Activated CD4-positive, CD25-positive, alpha-beta regulatory T cell treated with anti-CD3 and anti-CD28 coated beads, Interleukin-2, amount 50 U/mL, for 16 hours (primary cell): ENCODE data around the gene FGFR3.

ENCODE experiments used
- DNase-seq: peaks from one replicate; pipeline ENCODE4 v3.0.0-alpha.2; 2020; ENCODE audit warnings: low read depth, low spot score

Gene FGFR3

DNA sequence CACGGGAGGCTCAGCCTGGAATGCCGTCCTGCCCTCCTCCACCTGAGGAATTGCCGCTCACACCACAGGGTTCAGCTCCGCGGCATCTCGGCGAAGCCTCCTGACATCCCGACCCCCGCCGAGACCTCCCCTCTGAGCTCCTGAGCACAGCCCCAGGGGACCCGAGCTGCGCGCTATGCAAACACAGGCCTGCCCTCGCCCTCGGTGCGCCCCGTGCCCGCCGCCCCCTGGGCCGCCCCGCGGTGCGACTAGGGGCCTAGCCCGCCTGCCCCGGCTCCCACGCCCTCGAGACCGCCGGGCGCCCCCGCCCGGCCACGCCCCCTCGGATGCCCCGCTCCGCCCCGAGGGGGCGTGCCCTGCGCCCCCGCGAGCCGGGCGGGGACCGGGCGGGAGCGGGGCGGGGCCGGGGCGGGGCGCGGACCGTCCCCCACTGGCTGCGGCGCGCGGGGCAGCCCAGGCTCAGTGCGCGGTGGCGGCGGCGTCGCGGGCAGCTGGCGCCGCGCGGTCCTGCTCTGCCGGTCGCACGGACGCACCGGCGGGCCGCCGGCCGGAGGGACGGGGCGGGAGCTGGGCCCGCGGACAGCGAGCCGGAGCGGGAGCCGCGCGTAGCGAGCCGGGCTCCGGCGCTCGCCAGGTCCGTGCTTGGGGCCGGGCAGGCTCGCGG, at the start of gene FGFR3:
Gene FGFR3, plus strand, starts transcription at position 462 of the 664 bp plus-strand sequence. CDS start 642 bp downstream, outside the sequence.
- DNase-seq, result no peak

DNA sequence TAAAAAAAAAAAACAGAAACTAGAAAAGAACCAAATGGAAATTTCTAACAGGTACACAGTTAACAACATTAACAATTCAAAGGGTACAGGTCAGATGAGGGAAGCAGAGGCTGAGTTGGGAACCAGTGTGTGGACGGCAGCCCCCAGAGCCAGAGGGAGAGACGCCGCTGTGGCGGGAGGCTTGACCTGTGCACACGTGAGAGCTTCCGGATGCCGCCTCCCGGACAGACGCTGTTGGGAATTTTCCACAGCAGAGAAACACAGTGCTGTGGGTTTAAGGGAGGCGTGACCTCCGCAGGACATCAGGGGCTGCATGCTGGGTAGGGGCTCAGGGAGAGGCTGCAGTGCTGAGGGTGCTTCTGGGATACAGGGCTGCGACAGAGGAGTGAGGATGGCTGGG, 49.5 kb upstream of the FGFR3 start:
- DNase-seq, result no peak

DNA sequence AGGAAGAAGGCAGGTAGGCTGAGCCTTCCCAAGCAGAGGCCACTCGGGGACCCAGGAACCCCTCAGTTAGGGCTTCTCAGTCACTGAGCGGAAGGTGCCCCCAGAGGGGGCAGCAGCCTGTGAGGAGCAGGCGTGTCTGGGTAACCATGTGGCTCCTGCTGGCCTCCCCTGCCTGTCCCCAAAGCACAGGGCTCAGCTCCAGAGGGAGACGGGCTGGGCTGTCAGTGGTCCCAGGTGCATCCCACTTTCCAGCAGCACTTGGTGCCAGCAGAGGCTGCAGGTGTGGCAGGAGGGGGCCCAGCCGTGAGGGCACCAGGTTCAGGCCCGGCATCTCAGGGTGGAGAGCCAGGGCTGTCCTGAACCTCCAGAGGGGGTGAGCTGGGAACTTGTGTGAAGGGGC, 49.1 kb upstream of the FGFR3 start:
- no peak for DNase-seq

DNA sequence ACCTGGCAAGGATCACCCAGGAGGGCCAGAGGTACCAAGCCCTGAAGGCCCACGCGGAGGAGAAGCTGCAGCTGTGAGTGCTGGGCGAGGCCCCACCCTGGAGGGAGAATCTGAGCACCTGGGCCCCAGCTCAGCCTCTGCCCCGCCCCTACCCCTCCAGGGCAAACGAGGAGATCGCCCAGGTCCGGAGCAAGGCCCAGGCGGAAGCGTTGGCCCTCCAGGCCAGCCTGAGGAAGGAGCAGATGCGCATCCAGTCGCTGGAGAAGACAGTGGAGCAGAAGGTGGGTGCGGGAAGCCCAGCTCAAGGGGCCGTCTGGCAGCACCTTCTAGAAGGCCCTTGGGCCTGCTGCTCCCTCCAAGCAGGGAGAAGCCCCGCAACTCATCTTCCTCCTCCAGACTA, 48.5 kb upstream of the FGFR3 start:
- no peak for DNase-seq

DNA sequence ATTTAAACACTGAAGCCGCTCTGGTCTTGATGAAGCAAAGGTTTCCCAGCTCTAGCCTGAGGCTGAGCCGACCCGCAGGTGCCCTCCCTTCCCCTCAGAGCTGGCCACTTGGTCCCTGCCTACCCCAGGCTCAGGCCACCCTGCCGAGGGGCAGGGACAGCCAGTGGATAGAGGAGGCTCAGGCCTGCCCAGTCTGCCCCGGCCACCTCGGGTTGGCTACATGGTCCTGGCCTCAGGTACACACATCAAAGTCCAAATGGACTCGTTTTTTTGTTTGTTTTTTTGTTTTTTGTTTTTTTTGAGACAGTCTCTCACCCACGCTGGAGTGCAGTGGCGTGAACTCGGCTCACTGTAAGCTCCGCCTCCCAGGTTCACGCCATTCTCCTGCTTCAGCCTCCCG, 47.9 kb upstream of the FGFR3 start:
- no peak for DNase-seq

DNA sequence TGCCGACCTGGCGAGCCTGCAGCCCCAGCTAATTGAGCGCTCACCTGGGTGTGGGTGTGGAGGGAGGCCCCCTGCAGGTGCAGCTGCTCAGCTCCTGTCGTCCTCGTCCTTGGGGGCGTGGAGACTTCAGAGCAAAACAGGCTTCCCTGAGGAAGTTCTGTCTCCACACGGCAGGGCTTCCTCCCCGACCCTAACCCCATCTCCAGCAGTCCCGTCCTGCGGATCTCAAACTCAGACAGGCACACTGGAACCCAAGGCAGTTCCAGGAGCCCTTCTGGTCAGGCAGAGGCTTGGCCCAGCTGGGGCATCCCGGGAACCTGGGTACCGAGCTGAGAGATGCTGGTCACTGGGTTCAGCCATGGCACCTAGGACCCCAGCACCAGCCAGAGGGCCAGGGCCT, 47.4 kb upstream of the FGFR3 start:
- DNase-seq, result no peak

DNA sequence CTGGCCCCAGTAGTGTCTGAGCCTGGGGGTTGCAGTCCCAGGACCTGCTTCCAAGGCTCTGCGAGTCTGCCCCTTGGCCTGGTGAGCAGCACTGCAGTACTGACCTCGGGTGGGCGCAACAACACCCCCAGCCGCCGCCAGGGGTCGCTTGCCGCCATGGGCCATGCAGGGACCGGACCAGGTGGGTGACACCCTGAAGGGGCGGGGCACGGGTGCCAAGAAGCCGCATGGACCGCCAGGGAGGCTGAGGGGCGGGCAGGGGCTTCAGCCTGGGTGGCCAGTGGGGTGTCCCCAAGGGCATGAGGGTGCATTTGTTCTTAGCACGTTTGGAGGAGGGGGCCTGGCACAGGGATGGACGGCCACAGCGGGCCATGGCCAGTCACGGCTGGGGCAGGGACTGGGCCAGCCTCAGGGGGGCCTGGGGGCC, 46.8 kb upstream of the FGFR3 start:
- DNase-seq, result peak; percentile 48

DNA sequence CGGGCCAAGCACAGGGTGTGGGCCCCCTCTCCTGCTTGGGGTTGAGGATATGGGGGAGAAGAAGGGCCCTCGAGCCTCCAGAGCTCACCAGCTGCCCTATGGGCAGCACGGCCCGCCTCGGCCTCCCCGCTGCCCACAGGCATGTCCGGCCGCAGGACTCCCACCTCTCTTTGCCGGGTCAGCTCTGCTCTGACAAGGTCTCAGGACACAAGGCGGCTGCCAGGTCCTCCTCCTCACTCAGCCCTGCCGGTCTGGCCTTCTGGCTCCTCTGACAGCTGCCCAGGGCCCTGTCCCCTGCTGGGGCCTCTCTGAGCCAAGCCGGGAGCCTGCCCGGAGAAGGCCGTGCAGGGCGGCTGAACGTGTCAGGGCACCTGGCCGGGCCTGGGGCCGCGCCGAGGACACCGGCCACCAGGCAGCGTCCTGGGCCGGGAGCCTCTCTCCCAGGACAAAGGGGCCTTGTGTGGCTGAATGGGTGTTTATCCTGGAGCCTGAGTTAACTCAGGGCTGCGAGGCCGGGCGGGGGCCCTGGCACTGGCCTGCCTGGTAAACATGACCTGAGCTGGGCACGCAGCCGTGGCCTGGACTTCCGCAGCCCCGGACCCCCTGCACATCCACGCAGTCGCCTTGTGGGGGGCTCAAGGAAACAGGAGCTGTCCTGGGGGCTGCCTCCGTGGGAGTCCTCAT, 46.0 kb upstream of the FGFR3 start:
- no peak for DNase-seq

DNA sequence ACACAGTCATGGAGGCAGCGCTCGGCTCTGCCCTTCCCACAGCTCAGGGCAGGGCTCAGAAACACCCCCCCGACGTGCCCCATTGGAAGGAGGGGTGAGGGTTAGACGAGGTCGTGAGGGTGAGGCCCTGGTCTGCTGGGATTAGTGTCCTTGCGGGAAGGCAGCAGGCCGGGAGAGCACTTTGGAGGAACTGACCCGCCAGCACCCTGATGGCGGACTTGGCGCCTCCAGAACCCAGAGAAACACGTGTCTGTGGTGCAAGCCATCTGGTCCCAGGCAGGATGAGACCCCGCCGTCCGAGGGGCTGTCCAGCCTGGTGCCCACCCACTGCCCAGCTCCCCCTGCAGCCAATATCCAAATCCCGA, 45.5 kb upstream of the FGFR3 start:
- no peak for DNase-seq

DNA sequence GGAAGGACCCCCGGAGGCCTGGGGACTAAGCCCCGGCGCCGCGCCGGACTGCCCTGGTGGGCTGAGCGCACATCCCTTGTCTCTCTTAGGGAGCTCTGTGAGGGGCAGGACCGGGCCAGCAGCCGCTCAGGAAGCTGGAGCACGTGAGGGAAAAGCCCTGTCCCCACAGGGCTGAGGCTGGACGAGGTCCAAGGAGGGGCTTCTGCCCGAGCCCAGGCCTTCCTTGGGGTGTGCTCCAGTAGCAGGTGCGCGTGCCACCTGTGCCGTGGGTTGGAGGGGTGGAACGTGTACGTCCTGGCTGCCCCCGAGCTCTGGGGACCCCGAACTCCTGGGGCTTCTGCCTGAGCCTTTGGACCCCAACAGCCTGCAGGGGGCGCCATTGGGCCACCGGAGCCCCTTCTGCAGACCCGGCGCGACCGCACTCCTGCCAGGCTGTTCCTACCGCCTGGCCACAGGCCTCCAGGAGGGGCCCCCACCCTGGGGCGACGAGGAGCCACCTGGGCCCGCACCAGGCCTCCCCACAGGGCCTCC, 44.6 kb upstream of the FGFR3 start:
- DNase-seq, result peak; percentile 58

DNA sequence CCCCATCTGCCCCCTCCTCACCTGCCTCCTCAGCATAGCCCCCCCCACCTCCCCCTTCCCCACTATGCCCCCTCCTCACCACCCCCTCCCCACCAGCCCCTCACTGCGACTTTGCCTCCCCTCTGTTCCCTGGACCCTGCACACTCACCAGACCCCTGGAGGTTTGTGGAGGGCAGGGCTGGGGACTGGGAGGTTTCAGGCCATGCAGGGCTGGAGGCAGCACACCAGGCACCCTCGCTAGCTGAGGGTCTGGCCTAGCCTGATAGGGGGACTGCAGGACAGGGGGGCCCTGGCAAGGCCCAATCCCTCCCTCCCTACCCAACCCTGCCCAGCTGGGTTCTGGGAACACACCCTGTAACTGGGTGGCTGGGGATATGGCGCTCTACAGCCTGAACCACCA, 43.7 kb upstream of the FGFR3 start:
- no peak for DNase-seq

DNA sequence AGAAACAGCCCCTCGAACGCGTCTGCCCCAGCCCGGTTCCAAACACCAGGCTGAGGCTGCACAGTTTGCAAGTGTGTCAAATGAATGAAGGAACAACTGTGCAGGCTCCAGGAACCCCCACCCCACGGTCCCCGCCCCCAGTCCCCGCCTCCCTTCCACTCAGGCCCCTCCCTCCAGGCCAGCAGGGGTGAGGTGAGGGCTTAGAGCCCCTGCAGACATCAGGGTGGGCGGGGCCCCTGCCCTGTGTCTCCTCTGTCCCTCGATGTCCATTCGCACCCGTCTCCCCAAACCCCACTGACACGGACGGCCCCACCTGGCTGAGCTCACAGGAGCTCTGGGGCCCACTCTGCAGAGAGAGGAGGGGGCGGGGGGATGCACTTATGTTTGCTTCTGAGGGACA, 43.3 kb upstream of the FGFR3 start:
- DNase-seq, result no peak

DNA sequence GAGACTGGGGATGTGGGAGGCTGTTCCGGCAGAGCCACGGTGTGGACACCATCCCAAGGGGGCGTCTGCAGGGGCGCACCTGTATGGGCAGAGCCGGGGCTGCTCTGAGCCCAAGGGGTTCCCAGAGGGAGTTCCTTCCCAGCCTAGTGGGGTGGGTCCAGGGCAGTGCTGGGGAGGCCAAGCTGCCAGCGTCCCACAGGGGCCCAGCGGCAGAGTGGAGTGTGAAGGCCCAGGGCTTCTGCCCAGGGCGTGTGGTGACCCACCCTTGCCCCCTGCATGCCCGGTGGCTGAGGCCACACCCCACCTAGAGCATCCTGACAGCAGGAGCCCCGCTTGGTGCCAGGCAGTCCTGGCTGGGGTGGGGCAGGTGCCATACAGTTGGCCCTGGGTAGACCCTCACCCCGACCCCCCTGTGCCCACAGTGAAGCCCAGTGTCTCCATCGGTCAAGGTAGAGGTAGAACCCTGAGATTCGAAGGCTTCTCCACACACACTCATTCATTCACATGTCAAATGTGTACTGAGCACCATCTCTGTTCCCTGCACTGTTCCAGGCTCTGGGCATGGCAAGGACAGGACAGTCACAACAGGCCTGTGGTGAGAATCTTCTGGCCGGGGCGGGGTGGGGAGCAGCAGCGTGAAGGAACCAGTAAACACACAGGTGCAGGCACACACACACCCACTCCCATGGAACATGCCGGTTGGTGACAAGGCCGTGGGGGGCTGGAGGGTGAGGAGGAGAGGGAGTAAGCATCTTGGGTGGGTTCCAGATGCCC, 42.5 kb upstream of the FGFR3 start:
- no peak for DNase-seq

DNA sequence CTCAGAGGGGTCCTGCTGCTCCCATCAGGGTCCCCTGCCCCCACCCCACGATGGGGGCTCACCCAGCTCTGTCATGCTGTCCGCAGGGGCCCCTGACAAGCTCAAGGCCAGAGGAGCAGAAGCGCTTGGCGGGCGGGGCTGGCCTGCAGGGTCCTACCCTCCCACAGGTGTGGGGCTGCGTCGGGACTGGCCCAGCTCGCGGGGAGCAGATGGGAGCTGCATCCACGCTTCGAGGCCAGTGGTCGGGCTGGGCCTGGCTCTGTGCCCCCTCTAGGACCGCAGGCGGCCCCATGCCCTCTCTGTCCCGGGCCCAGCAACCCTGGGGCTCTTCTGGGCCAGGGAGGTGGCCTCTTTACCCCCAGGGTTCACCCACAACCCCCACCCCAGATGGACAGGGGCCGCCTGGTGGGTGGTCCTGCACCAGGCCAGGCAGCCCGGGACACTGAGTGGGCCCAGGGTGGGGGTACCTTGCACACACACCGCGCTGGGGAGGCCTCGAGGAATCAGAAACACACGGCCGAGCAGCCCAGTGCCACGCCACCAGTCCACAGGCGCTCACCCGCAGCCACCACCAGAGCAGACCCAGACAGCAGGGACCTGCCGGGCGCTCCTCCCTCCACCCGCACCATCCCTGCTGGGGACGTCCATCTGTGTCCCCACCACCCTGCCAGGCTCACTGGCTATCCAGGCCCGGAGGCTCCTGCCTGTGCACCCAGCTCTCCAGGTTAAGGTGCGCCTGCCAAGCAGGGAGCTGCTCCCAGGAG, 41.8 kb upstream of the FGFR3 start:
- no peak for DNase-seq

DNA sequence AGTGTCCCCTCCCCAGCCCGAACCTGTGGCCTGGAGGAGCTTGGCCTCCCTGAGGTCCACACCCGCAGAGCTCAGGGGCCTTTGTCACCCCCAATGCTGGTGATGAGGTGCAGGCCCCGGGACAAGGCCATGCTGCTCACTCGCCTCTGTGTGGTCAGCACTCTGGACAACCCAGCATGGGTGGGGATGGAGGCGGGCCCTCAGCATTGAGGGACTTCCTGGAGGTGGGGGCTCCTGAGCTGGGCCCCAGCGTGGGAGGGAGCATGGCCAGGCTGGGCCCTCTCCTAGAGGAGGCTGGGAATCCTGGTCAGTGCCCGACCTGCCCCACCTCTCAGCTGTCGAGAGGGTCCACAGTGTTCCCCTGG, 41.2 kb upstream of the FGFR3 start:
- no peak for DNase-seq

DNA sequence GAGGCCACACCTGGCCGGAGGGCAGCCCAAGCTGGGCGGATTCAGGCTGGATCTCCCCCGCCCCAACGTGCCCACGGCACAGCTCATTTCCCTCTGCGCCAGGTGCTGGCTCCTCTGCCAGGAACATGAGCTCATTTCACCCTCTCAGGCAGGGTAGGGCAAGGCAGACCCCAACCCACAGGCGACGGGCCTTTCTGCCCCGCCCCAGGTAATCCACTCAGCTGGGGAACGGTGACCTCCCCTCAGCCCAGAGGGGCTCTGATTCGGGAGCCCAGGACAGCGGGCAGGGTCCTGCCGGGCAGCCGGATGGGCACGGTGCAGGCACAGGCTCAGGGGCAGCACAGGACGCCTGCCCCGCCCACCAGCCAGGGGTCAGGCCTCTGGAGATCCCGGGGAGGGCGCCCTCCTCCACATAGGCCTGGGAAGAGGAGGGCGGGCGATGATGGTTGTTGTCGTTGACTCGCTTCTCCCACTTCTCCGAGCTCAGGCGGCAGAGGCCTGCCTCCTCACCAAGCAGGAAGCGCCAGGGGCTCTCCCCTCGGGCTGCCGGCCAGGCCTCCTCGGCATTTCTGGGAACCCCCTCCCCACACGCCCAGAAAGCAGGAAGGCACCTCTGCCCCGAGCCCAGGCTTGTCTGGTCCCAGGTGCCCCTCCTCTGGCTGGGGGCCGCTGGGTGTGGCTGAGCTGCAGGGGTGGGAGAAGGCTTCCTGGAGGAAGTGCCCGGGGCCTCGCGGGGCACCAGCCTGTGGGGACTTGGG, 40.6 kb upstream of the FGFR3 start:
- DNase-seq, result no peak

DNA sequence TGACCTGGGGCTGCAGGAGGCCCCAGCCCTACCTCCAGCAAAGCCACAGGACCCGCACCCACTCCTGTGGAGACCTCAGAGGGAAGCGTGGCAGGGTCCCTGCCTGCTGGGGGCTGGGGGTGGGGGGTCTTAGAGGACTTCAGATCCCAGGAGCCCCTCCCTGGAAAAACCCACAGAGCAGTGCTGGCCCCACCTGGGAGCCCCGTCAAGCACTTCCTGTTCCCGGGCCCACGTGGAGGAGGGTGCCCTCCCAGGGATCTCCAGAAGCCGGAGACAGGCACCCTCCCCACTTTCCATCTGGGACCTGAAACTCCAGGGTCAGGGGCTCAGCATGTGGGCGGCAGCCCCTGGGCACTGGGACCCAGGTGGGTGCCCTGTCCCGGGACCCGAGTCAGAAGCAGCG, 39.8 kb upstream of the FGFR3 start:
- DNase-seq, result no peak

DNA sequence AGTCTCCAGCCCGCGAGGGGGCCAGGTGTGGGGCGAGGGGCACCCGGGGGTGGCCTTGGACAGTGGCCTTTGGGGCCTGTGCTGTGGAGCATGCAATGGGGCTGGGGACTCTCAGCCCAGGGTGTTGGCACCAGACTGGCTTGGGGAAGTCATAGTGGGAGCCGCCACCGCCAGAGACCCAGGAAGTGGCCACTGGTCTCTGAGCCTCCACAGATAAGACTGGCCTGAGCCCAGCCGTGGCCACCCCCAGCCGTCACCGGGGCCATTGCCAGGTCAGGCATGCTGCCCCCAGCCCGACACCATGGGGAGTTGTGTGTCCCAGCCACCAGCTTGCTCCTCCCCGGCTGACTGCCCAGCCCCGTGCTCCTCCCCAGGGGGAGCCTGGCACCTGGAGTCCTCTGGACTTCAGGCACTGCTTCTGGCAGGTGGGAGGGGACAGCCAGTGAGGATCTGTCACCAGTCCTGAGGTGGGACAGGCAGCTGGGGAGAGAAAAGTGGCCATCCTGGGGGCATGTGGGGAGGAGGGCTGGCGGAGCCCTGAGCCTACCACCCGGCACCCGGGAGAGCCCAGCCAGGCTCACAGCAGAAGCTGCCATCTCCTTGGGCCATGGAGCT, 39.3 kb upstream of the FGFR3 start:
- no peak for DNase-seq

DNA sequence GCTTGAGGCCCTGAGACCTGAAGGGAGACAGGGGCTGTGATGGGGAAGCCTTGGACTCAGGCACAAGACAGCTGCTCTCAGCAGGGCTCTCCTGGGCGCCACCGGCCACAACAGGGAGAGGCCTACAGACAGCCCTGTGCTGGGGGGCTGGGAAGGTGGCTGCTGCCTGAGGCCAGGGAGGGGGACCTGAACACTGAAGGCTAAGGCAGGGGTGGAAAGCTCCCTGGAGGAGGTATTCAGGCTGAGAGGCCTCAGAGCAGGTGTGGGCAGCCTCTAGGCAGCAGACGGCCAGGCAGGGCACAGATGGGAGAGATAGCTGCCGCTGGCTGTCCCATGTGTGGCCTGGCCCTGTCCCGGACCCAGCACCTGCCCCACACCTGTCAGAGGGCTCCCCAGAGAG, 38.8 kb upstream of the FGFR3 start:
- DNase-seq, result no peak

DNA sequence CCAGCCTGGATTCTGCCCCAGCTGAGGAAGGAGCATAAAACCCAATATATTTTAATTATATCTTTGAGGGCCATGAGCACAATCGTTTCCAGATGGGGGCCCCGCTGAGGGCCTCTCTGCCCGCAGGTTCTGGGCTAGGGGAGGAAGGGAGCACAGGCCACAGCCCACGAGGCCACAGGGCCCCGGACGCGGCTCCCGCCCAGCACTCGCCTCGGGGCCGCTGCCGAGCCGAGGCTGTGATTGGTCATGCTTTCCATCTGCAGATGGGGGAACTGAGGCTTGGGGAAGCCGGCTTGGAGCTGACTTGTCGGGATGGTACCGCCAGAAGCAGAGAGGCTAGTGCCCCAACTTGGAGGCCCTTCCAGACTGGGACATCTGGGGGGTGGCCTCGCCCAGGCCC, 37.8 kb upstream of the FGFR3 start:
- DNase-seq, result no peak

DNA sequence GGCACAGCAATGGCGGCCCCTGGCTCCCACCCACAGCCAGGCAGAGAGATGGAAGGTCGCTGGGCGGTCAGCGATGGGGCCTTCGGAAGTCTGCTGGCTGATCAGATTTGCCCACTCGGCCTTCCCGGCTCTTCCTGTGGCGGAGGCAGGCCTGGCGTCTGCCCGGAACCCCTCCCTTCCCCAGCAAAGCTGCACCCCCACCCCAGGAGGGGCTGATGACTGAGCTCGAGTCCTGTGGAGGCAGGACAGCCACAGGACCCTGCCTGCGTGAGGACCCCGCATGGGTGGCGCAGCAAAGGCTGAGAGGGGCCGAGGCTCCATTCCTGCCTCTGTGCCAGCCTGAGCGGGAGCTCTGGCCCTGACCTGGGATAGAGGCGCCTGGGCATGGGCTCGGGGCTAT, 37.0 kb upstream of the FGFR3 start:
- no peak for DNase-seq
